ENCODE data around the gene LRRC51.

Gene LRRC51

GRCh38 chr11:72070491-72070890 is 10.2 kb upstream of the LRRC51 start:
- no peak for DNase-seq (ENCODE audit: low read depth)

DNA sequence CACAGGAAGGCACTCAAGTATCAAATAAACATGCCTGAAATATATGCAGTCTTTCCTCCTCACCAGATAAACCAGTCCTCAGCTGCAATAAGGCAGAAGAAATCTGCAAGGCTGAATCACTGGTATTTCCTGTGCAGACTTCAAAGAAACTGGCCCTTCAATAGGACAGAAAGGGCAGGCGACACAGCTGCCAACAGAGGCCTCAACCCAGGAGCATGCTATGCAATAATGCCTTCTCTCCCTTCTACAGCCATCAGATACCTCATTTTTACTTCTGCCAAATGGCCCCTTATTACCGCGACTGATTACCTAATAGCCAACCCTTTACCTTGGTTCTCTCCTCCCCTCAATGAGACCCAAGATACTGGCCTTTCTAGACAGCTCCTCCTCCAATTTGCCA is 8.3 kb upstream of the LRRC51 start:
- DNase-seq (ENCODE audit: low read depth): peak; percentile 85

GRCh38 chr11:72075109-72075508 is 5.5 kb upstream of the LRRC51 start:
- peak; percentile 21 for DNase-seq (ENCODE audit: low read depth)

GRCh38 chr11:72075756-72076155 is 4.9 kb upstream of the LRRC51 start:
- no peak for DNase-seq (ENCODE audit: low read depth)

DNA sequence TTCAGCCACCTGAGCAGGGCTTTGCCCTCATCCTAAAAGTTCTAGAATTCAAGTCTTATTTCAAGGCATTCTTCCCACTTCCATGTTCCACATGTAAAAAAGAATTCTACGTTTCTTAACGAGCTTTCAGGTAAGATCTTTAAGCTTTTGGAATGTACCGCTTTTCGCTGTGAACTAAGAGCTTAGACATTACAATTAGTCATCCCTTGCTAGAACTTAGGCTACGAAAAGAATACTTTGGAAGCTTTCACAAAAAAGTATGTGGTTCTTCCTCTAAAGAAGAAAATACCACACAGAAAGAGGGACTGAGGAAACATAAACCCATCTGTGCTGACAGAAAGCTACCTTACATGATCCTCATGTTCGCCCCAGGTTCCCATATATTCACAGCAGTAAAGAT is 2.2 kb upstream of the LRRC51 start:
- DNase-seq (ENCODE audit: low read depth): peak; percentile 57

DNA sequence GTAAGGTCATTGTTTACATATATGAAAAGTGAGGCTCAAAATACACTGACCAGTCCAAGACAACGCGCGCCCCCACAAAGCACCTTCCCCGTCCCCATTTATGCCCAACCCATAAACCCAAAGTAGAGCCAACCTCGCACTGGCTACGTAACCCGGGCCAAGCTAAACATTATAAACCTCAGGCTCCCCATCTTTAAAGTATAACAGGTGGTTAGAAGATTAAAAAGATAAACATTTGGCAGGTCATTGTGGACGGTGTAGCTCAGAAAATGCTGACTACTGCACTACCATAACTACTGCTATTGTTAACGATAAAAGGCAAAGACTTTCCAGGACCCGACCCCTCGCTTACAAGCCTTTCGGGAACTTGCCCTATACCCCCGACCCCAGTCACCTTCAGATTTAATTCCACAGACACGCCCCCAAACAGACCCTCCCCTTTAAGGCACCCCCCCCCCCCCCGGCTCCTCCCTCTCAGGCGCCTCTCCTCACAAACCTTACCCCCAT is 778 bp upstream of the LRRC51 start:
- DNase-seq (ENCODE audit: low read depth): no peak

DNA sequence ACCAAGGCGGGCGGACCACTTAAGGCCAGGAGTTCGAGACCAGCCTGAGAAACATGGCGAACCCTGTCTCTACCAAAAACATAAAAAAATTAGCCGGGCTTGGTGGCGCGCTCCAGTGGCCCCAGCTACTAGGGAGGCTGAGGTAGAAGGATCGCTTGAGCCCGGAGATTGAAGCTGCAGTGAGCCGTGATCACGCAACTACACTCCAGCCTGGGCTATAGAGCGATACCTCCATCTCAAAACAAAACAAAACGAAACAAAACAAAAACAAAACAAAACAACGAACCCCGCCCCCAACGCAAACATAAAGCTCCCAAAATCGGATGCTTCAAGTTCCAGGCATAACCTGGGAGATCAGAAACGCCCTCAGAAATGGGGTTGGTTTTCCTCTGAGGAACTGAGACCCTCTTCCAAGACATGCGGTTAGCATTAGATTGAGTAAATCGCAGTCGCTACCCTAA is 564 bp downstream of the LRRC51 start:
- no peak for DNase-seq (ENCODE audit: low read depth)

- DNase-seq (ENCODE audit: low read depth): no peak
These were observed 1.3 kb downstream of the LRRC51 start for GRCh38 chr11:72081821-72082453.

DNA sequence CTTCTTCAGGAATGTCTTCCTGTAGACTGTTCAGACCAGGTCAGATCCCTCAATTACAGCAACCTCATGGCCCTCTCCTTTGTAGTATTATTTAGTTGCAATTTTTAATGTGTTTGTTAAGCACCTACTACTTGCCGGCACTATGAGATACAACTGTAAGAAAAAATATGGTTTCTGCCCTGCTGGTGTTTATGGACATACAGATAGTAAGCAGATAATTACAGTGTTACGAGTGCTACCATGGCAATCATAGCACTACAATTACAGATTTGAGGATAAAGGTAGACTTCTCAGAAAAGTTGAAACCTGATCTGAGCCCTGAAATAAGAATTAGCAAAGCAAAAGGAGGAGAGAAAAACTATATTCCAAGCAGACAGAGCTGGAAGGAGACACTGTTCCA is 2.8 kb downstream of the LRRC51 start:
- no peak for DNase-seq (ENCODE audit: low read depth)

GRCh38 chr11:72084076-72084475 is 3.4 kb downstream of the LRRC51 start:
- DNase-seq (ENCODE audit: low read depth): no peak

- DNase-seq (ENCODE audit: low read depth): no peak
These were observed 4.3 kb downstream of the LRRC51 start for GRCh38 chr11:72084965-72085364.

DNA sequence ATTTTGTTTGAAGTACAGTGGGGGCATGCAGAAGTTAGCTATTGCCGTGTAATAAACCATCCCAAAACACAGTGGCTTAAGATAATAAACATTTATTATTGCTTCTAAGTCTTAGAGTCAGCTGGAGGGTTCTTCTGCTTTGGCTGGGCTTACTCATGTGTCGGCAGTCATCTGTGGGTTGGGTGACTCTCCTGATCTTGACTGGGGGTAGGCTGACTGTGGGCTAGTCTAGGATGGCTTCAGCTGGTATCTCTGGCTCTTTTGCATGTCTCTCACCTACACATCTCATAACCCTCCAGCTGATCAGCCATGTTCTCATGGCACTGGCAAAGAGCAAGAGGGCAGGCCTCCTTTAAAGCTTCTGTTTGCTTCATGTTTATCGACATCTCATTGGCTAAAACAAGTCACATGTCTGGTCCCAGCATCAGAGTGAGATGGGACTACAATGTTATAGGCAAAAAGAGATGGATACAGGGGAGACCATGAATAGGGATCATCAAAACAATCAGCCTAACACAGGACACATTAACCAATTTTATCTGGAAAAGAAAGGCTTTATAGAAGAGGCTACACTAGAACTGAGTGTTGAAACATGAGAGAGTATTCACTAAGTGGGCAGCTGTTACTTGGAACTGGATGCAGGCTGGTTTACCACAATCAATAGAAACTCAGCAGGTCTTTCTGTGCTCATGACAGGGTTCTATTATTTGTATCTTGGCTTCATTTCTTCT is 5.1 kb downstream of the LRRC51 start:
- no peak for DNase-seq (ENCODE audit: low read depth)

GRCh38 chr11:72088076-72088808 is 7.6 kb downstream of the LRRC51 start:
- DNase-seq (ENCODE audit: low read depth): peak; percentile 43

DNA sequence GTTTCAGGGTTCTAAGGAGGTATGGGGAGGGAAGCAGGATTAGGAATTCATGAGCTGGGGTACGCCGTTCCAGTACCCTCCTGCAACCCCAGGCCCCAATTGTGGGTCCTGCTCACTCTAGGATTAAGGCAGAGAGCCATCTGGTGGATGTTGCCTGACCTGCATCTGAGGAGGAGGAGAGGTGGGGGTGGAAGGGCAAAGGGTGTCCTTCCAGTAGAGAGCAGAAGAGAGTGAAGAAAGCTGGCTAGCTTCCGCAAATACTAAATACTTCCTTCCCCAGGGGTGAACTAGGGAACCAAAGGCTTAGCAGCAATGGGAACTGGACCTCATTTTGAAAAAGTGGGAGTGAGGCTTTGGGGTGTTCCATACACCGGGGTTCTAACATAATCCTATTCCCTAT is 10.6 kb downstream of the LRRC51 start:
- DNase-seq (ENCODE audit: low read depth): peak; percentile 62

DNA sequence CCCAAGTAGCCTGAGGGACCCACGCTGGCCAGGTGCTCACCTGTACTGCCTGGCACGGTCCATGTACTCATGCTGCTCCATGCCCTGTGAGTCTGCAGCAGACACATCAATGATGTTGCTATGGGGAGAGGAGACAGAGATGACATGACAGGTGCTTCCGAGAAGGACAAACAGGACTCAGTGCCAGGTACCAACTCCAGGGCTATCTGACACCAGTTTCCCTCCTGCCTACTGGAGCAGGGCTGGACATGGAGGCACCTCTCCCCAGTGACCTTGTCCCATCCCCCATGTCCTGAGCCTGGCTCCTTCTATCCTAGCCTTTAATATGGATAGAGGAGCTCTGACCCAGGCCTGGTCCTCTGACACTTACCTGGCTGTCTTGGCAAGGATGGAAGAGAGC is 18.1 kb downstream of the LRRC51 start:
- DNase-seq (ENCODE audit: low read depth): no peak

- no peak for DNase-seq (ENCODE audit: low read depth)
These were observed 19.4 kb downstream of the LRRC51 start for GRCh38 chr11:72100009-72100408.

- DNase-seq (ENCODE audit: low read depth): no peak
These were observed 19.8 kb downstream of the LRRC51 start for GRCh38 chr11:72100462-72100861.

- no peak for DNase-seq (ENCODE audit: low read depth)
These were observed 21.5 kb downstream of the LRRC51 start for GRCh38 chr11:72102162-72102561.

DNA sequence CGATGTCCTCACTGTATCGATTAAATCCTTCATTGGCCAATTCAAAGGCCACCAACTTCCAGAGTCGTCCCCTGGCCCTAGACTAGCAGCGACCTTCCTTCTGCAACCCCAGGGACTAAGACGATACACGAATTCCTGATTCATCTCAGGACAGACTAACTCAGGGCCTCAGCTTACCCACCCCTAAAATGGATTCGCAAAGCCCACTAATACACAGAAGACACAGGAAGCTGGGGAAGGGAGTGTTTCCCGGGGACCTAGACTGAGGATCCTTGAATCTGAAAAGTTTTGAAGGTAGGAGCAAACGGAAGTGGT is 21.9 kb downstream of the LRRC51 start:
- no peak for DNase-seq (ENCODE audit: low read depth)

GRCh38 chr11:72102946-72103753 is 22.5 kb downstream of the LRRC51 start, which contains the start of gene LAMTOR1:
Gene LAMTOR1, minus strand, starts transcription at chr11:72103297. Its CDS starts 73 bp downstream, at chr11:72103224.
- DNase-seq (ENCODE audit: low read depth): peak; percentile 99

- no peak for DNase-seq (ENCODE audit: low read depth)
These were observed 23.1 kb downstream of the LRRC51 start for GRCh38 chr11:72103754-72104167.

GRCh38 chr11:72105888-72106287 is 25.2 kb downstream of the LRRC51 start, which contains the start of gene TOMT:
Gene TOMT, plus strand, starts transcription at chr11:72105924. Its CDS starts 28 bp downstream, at chr11:72105952.
- DNase-seq (ENCODE audit: low read depth): no peak
